B cell (primary cell): Measurements from ENCODE around the gene TMEM37.

Experiments
- EZH2 ChIP-seq: IDR thresholded peaks from 2 replicates; pipeline ENCODE4 v1.6.1; 2012; ENCODE audit warnings: borderline replicate concordance, low read depth, mild to moderate bottlenecking, moderate library complexity, low read length; ENCODE audit not compliant: insufficient read depth, poor library complexity, severe bottlenecking
- TF ChIP-seq, protein P1 (sequence below): fragments of 200-600 bp; IDR thresholded peaks from one replicate; pipeline ENCODE4 v1.8.0; 2022; ENCODE audit warnings: antibody characterized with exemption, mild to moderate bottlenecking

DNA sequence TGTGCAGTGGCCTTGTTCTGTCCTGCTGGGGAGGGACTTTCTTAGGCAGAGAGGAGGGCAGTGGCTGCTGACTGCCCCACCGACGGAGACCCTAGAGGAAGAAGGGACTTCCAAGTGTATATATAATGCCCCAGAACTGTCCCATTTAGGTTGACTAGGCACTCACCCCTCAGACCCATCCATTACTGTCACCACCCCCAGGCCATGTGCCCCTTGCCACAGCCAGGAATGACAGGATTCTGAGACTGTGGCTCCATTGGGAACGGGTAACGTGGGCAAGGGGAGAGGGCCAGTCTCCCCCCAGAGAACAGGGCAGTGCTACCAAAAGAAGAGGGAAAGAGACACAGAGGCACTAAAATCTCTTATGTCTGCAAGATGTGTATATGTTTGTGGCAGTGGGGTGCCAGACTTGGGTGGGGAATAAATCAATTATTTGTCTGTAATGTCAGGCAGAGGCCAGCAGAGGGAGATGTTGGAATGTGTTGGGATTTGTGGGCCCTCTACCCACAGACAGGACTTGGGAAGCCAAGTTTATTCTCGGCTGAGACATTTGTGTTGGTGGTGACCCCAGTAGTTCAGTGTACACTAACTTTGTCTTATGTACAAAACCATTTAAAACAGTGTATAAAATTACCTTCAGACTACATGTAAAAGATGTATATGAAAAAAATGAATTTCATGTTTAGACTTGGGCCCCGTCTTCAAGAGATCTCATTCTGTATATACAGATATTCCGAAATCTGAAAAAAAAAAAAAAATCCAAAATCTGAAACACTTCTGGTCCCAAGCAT is 24.0 kb upstream of the TMEM37 start:
- TF ChIP-seq, protein P1, sequence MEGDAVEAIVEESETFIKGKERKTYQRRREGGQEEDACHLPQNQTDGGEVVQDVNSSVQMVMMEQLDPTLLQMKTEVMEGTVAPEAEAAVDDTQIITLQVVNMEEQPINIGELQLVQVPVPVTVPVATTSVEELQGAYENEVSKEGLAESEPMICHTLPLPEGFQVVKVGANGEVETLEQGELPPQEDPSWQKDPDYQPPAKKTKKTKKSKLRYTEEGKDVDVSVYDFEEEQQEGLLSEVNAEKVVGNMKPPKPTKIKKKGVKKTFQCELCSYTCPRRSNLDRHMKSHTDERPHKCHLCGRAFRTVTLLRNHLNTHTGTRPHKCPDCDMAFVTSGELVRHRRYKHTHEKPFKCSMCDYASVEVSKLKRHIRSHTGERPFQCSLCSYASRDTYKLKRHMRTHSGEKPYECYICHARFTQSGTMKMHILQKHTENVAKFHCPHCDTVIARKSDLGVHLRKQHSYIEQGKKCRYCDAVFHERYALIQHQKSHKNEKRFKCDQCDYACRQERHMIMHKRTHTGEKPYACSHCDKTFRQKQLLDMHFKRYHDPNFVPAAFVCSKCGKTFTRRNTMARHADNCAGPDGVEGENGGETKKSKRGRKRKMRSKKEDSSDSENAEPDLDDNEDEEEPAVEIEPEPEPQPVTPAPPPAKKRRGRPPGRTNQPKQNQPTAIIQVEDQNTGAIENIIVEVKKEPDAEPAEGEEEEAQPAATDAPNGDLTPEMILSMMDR: peak; percentile 81
- TF ChIP-seq EZH2: no peak
